ENCODE measurements around the gene TIGD2.
"Not testable (repeated sequence)": the region's sequence is repeated elsewhere in the genome, so short reads cannot be mapped to it uniquely, and the experiment has no call there.

Gene TIGD2

DNA sequence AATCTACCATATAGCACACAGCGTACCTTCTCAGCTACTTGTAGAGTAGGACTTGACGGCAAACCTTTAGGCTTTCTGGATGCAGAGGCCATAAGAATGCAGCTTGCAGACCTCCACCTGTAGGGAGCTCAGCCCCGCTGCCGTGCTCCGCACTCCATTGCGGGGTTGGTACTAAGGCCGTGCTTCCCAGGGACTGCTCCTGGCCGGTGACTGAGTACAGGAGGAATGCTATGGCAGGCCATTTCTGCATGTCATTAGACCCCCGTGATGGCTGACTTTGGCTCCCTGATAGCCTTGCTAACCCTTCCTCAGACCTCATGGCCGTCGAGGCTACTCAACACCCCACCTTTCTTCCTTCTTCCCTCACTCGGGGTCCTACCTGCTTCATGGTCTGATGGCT lies 26.4 kb downstream of the TIGD2 start:
- TF ChIP-seq, protein P1, sequence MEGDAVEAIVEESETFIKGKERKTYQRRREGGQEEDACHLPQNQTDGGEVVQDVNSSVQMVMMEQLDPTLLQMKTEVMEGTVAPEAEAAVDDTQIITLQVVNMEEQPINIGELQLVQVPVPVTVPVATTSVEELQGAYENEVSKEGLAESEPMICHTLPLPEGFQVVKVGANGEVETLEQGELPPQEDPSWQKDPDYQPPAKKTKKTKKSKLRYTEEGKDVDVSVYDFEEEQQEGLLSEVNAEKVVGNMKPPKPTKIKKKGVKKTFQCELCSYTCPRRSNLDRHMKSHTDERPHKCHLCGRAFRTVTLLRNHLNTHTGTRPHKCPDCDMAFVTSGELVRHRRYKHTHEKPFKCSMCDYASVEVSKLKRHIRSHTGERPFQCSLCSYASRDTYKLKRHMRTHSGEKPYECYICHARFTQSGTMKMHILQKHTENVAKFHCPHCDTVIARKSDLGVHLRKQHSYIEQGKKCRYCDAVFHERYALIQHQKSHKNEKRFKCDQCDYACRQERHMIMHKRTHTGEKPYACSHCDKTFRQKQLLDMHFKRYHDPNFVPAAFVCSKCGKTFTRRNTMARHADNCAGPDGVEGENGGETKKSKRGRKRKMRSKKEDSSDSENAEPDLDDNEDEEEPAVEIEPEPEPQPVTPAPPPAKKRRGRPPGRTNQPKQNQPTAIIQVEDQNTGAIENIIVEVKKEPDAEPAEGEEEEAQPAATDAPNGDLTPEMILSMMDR (IDR thresholded peaks at IDR 0.05; ENCODE audit: insufficient read depth, low read length, poor library complexity, severe bottlenecking) = no peak
- TF ChIP-seq EZH2phosphoT487 (conservative IDR thresholded peaks at IDR 0.05; ENCODE audit: low read length) = no peak
- no peak overlapping the region for H3K4me3 ChIP-seq (ENCODE audit: insufficient read depth, low read length, poor library complexity, severe bottlenecking)
- H3K9me3 ChIP-seq (ENCODE audit: insufficient read depth, low read length) = no peaks in the 10 kb centered on the region
- H3K27me3 ChIP-seq (ENCODE audit: low read length) = no peaks in the 10 kb centered on the region
- no peaks in the 10 kb centered on the region for H3K9me2 ChIP-seq (replicated peaks; ENCODE audit: insufficient read depth, low read length)
- H2AFZ ChIP-seq (ENCODE audit: low read depth, low read length, severe bottlenecking) = no peak overlapping the region
- H3K27ac ChIP-seq (ENCODE audit: low read depth, low read length) = no peak overlapping the region
- H3F3A ChIP-seq (ENCODE audit: insufficient read depth) = no peaks in the 10 kb centered on the region
- no peak overlapping the region for H3K9ac ChIP-seq (ENCODE audit: low read length)
- no peaks in the 10 kb centered on the region for H3K36me3 ChIP-seq (ENCODE audit: low read length)
- H3K79me2 ChIP-seq (ENCODE audit: insufficient read depth, low read length) = no peaks in the 10 kb centered on the region
- no peaks in the 10 kb centered on the region for H4K20me1 ChIP-seq (ENCODE audit: low read depth, low read length)
- H3K4me2 ChIP-seq (ENCODE audit: low read depth, low read length, poor library complexity, severe bottlenecking) = no peak overlapping the region

DNA sequence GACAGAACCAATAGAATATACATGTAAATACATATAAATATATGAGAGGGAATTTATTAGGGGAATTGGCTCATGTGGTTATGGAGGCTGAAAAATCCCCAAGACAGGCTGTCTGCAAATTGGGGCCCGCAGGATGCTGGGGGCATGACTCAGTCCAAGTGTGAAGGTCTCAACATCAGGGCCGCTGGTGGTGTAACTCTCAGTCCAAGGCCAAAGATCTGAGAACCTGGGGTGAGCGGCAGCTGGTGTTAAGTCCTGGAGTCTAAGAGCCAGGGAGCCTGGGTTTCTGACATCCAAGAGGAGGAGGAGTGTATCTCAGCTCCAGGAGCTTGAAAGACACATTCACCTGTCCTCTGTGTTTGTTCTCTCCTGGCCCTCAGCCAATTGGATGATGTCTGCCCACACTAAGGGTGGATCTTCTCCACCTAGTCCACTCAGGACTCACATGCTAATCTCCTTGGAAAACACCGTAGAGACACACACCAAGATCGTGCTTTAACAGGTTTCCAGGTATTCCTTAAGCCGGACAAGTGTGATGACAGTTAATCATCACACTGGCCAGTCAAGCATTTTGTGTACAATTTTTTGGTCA lies 28.9 kb downstream of the TIGD2 start:
- no peak for TF ChIP-seq EZH2phosphoT487 (conservative IDR thresholded peaks at IDR 0.05; ENCODE audit: low read length)
- TF ChIP-seq, protein P1 (IDR thresholded peaks at IDR 0.05; ENCODE audit: insufficient read depth, low read length, poor library complexity, severe bottlenecking) = no peak
- no peaks in the 10 kb centered on the region for H3K9me2 ChIP-seq (replicated peaks; ENCODE audit: insufficient read depth, low read length)
- no peaks in the 10 kb centered on the region for H3K27me3 ChIP-seq (ENCODE audit: low read length)
- H4K20me1 ChIP-seq (ENCODE audit: low read depth, low read length) = no peaks in the 10 kb centered on the region
- no peaks in the 10 kb centered on the region for H3F3A ChIP-seq (ENCODE audit: insufficient read depth)
- no peaks in the 10 kb centered on the region for H3K9me3 ChIP-seq (ENCODE audit: insufficient read depth, low read length)
- H3K79me2 ChIP-seq (ENCODE audit: insufficient read depth, low read length) = no peaks in the 10 kb centered on the region
- H3K4me3 ChIP-seq (ENCODE audit: insufficient read depth, low read length, poor library complexity, severe bottlenecking) = no peak overlapping the region
- H3K36me3 ChIP-seq (ENCODE audit: low read length) = no peaks in the 10 kb centered on the region
- H3K9ac ChIP-seq (ENCODE audit: low read length) = no peak overlapping the region
- no peak overlapping the region for H3K4me2 ChIP-seq (ENCODE audit: low read depth, low read length, poor library complexity, severe bottlenecking)
- no peak overlapping the region for H3K27ac ChIP-seq (ENCODE audit: low read depth, low read length)
- H2AFZ ChIP-seq (ENCODE audit: low read depth, low read length, severe bottlenecking) = no peak overlapping the region

DNA sequence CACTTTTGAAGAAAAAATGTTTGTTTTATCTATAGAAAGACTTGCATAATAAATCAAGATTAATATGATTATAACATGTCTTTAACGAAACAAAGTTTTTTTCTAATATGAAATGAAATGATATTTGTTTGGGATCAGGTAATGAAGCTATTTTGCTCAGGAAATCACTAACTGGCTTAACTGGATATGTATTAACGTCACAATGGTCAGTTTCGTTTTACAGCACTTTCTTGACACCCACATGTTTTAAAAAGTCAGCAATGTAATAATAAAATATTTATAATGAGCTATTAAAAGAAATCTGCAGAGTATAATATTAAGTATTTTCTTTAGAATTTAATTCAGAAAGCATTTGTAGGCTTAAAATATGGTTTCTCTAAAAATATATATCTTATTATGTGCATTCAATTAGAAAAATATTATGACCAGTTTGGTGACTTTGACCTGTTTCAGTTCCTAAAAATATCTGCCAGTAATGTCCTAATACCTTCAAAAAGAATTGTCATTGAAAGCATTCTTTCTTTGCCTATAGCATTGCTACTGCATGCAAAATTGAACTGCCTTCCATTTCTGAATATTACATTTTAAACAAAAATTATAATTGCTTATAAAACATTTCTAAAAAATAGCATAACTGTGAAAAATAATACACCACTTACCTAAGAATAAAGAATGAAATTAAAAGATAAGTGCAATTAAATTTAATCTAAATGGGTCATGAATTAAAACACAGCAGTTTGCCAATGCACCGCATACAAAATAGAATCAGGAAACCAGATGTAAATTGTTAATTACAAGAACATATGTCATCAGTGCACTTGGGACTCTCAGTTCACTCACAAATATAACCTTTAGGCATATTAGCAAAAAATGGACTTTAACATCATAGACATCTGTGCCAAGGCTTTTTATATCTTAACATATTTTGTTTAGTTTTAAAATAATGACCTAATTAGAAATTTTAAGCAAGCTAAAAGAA lies 31.6 kb downstream of the TIGD2 start:
- Histone ChIP-seq H3K4me3 (ENCODE audit: insufficient read depth, low read length, poor library complexity, severe bottlenecking) (no peak overlapping the region), H3F3A (ENCODE audit: insufficient read depth) (no peaks in the 10 kb centered on the region), H3K9ac (ENCODE audit: low read length) (no peak overlapping the region), H3K4me2 (ENCODE audit: low read depth, low read length, poor library complexity, severe bottlenecking) (no peak overlapping the region), H3K27me3 (ENCODE audit: low read length) (no peaks in the 10 kb centered on the region), H2AFZ (ENCODE audit: low read depth, low read length, severe bottlenecking) (no peak overlapping the region), H3K79me2 (ENCODE audit: insufficient read depth, low read length) (no peaks in the 10 kb centered on the region), H3K9me3 (ENCODE audit: insufficient read depth, low read length) (no peaks in the 10 kb centered on the region), H3K27ac (ENCODE audit: low read depth, low read length) (no peak overlapping the region), H3K9me2 (replicated peaks; ENCODE audit: insufficient read depth, low read length) (no peaks in the 10 kb centered on the region), H4K20me1 (ENCODE audit: low read depth, low read length) (no peaks in the 10 kb centered on the region), H3K36me3 (ENCODE audit: low read length) (no peaks in the 10 kb centered on the region)
- TF ChIP-seq, protein P1 (IDR thresholded peaks at IDR 0.05; ENCODE audit: insufficient read depth, low read length, poor library complexity, severe bottlenecking) = no peak
- TF ChIP-seq EZH2phosphoT487 (conservative IDR thresholded peaks at IDR 0.05; ENCODE audit: low read length) = no peak

DNA sequence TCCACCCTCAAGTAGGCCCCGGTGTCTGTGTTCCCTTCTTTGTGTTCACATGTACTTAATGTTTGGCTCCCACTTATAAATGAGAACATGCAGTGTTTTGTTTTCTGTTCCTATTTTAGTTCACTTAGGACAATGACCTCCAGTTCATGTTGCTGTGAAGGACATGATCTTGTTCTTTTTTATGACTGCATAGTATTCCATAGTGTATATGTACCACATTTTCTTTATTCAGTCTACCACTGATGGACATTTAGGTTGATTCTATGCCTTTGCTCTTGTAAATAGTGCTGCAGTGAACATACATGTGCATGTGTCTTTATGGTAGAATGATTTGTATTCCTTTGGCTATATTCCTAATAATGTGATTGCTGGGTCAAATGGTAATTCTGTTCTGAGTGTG lies 33.3 kb downstream of the TIGD2 start:
- not testable (repeated sequence) for H3K36me3 ChIP-seq (ENCODE audit: low read length); H4K20me1 ChIP-seq (ENCODE audit: low read depth, low read length); H2AFZ ChIP-seq (ENCODE audit: low read depth, low read length, severe bottlenecking); H3K9ac ChIP-seq (ENCODE audit: low read length); H3K27ac ChIP-seq (ENCODE audit: low read depth, low read length); H3K9me2 ChIP-seq (replicated peaks; ENCODE audit: insufficient read depth, low read length); H3F3A ChIP-seq (ENCODE audit: insufficient read depth); H3K79me2 ChIP-seq (ENCODE audit: insufficient read depth, low read length); H3K4me3 ChIP-seq (ENCODE audit: insufficient read depth, low read length, poor library complexity, severe bottlenecking); H3K9me3 ChIP-seq (ENCODE audit: insufficient read depth, low read length); H3K27me3 ChIP-seq (ENCODE audit: low read length); H3K4me2 ChIP-seq (ENCODE audit: low read depth, low read length, poor library complexity, severe bottlenecking)
